CD4-positive, alpha-beta T cell treated with Interleukin-21 for 1 hour (primary cell): Measurements from ENCODE around the gene SLC4A11.
A peak's percentile ranks its signal among the peaks of the same experiment; 100 is the strongest.
"Not testable (repeated sequence)": the region's sequence is repeated elsewhere in the genome, so short reads cannot be mapped to it uniquely, and the experiment has no call there.

ENCODE experiments used
- DNase-seq: peaks from one replicate; pipeline ENCODE4 v3.0.0-alpha.2; 2020

SLC4A11 gene

GRCh38 chr20:3227506-3227905 lies 11.5 kb downstream of the SLC4A11 start:
- DNase-seq = no peak

- no peak for DNase-seq
Observed at GRCh38 chr20:3226864-3227263, 12.1 kb downstream of the SLC4A11 start.

- no peak for DNase-seq
Observed at GRCh38 chr20:3226093-3226492, 12.9 kb downstream of the SLC4A11 start.

- DNase-seq = no peak
Observed at GRCh38 chr20:3224681-3225421, 14.1 kb downstream of the SLC4A11 start.

DNA sequence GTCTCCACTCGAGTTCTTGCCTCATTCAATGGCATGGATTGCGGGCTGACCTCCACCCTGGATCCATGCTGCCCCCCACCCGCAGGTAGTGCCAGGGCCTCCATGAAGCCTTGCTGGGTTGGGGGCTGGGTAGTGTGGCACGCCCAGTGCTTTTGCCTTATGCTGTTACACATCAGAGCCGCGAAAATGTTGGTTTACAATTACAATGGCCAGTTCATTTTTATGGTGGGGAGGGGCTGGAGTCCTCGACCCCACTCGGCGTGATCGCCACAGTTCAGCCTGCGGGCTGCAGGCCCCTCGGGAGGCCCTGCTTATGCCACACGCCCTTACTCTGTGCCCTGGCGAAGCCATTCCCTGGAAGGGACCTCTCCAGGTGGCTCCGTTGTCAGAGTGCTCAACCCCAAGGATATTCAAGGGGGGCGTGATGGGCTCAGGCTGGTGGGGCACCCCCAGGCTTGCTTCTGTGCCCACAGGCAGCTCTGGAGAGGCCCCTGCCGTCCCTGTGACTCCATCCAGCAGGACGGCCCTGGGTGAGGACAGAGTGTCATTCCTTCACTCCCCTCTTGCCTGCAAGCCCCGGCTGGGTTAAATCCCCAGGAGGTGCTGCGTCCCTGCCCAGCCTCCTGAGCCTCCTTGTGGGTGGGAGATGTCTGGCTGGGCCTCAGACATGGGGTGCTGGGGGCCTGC lies 14.9 kb downstream of the SLC4A11 start:
- DNase-seq = no peak

- no peak for DNase-seq
Observed at GRCh38 chr20:3223651-3223993, 15.4 kb downstream of the SLC4A11 start.

DNA sequence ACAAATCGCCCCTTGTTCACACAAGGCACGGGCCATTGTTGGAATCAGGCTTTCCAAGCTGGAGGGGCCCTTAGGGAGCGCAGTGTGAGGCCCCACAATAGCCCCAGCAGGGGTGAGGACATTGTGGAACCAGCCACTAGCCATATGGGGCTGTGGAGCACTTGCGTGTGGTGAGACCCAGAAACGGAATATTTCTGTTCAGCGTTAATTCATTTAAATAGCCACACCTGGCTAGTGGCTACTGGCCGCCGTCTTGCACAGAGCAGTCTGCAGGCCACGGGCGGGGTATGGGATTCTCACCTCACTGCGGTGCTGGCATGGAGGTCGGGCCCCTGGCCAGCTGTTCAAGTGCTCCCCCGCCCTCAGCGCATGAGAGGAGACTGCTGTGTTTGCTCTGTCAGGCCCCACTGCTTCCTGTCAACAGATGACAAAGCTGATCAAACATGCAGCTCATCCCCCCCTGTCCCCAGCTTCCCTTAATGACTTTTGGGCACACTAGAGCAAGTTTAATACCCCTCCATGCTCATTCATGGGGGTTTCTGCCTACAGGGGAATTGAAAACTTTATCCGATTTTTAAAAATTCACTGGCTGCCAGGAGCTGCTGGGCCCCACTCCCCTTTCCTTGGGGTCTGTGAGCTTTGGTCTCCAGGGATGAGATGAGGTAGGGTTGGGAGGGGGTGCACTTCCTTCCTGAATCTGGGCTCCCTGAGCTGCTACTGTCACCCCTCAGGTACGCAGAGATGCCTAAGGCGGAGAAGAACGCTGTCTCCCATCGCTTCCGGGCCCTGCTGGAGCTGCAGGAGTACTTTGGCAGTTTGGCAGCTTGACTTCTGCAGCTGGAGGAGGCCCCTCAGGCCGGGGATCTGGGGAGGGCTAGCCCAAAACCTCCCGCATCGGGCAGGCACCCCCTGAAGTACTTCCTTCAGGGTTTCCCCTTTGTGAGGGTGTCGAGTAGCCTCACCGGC lies 16.1 kb downstream of the SLC4A11 start:
- DNase-seq = no peak

DNA sequence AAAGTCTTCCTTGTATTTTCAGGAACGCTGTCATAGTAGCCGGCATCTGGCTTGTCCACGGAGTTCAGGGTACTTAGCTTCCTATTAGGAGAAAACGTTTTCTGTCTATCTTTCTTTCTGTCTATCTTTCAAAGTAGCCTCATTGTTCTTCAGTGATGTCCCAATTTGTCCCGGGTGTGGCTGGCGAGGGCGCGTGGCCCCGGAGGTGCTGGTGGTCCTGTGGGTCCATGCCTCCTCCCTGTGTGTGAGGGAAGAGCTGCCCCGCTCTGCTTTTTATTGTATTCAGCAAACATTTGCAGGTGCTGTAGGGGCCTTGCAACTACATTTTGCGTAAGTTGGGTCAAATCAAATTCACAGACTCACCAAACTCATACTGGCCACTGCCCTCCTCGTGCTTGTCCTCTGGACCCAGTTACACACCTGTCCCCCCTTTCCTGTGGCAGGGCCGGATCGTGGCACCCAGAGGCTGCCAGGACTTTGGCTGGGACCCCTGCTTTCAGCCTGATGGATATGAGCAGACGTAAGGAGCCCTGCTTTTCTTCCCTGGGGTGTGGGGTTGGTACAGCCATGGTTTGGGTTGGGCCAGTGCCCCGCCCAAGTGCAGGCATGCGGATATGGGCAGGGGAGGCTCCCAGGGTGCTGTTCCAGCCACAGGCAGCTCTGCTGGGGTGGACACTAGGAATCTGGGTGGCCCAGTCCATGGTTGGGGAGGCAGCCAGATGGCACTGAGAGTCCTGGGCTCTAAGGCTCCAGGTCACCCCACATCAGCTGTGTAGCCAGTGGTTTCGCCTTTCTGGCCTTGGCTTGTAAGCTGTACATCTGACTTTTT lies 17.4 kb downstream of the SLC4A11 start:
- DNase-seq = no peak

- peak; percentile 74 for DNase-seq
Observed at GRCh38 chr20:3218307-3218988, 20.5 kb downstream of the SLC4A11 start.

GRCh38 chr20:3215359-3215917 lies 23.6 kb downstream of the SLC4A11 start:
- DNase-seq = not testable (repeated sequence)

DNA sequence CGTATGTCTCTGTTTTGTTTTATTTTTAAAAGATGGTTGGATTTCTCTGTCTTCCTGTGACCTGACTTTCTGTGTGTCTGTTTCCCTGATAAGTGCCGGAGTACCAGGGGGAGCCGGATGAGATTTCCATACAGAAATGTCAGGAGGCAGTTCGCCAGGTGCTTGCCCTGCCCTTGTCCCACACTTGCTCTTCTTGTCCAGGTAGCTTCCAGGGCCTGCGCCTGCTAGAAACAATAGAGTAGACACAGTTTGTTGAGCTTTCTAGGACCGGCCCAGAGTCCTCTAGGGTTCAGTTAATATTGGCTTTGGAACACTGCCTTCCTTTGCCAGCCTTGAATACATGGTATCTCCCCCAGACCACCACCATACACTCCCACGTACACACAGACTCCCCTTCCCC lies 25.8 kb downstream of the SLC4A11 start:
- no peak for DNase-seq

DNA sequence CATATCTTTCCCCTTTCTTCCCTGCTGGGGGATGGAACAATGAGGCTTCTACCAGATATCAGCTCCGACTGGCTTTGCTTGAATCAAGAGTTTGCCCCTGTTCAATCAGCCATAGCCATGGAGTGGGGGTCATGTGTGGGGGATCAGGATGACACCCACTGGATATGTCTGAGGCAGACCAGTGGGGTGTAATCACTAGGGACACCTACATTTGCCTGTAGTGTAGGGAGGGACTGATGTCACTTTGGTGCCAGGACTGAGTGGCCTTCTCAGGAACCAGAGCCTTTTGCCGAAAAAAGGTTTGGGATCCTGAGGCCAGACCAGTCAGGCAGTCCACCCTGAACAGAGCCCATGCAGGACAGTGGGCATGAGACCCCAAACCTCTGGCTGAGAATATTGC lies 28.6 kb downstream of the SLC4A11 start:
- no peak for DNase-seq

DNA sequence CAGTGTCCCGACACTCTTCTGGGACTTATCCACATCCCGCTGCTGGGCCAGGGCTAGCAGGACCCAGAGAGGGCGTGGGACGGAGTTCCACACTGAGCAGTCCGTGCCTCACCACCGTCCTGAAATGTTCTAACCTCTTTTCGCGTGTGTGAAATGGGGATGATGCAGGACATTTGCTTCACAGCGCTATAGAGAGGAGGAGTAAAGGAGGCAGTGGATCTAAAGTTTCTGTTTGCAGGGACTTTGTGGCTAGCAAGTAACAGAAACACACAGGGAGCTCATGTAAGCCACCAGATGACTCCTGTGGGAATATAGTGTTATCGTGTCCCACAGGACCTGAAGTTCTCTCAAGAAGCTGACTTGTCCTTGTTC lies 29.1 kb downstream of the SLC4A11 start:
- no peak for DNase-seq

GRCh38 chr20:3209257-3209945 lies 29.6 kb downstream of the SLC4A11 start, which contains the start of gene ITPA:
Gene ITPA, plus strand, starts transcription at chr20:3209498. Its CDS starts 54 bp downstream, at chr20:3209552.
- peak; percentile 68 for DNase-seq

DNA sequence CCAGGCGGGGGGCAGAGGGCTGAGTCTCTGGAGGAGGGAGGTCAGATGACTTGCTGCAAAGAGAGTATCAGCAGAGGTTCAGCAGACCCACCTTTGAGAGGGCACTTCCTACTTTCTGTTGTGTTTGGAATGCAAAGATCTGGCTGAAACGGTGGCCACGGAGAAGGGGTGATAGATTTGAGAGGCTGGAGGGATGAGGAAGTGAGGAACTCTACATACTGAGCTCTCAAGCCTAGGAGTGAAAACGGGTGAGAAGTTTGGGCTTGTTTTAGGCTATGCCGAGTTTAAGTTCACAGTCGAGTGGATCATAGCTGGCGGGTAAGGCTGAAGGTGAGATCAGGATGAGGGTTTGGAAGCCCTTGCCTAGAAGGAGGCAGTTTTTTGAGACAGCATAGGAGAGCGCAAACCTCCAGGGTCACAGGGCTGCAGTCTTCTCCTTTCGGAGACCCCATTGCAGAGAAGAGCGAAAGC lies 30.2 kb downstream of the SLC4A11 start:
- DNase-seq = peak; percentile 17

GRCh38 chr20:3204124-3204794 lies 34.7 kb downstream of the SLC4A11 start, which contains the start of gene DDRGK1:
Gene DDRGK1, minus strand, starts transcription at chr20:3204682. Its CDS starts 55 bp downstream, at chr20:3204627.
- peak; percentile 93 for DNase-seq

DNA sequence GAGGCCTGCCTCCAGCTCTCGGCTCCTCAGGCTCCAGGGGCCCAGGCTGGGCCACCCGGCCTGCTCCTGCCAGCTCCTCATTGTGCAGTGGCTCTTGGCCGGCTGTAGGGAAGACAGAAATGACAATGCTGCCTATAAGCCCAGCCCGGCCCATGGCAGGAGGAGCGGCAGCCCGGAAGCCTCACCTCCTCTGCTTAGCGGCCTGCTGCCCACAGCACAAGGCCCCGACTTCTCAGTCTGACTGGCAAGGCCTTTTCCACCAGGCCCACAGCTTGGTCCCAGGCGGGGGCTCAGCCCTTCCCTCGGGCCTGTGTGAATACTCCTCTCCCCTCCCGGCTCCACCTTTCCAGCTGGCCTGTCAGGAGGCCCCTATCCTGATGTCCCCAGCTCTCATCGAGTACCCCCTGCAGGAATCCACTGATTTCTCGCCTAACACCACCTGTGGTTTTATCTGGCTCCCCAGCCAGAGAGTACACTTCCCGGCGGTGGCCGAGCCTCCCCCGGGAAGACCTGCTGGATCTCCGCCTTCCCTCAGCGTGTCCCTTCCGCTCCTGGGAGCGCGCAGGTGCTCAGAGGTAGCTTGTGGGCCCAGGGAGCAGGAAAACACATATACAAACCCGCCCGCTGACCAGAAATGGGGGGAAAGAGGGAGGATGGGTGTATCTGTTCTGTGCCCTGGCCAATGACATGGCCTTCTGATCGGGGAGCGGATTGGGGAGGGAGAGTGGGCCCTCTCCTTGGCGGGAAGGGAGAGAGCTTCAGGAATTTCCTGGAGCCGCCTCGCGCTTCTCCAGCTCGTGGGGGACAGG lies 35.5 kb downstream of the SLC4A11 start:
- peak; percentile 38 for DNase-seq

GRCh38 chr20:3202965-3203314 lies 36.0 kb downstream of the SLC4A11 start:
- no peak for DNase-seq
